ENCODE data around the gene KIFC1.

DNA sequence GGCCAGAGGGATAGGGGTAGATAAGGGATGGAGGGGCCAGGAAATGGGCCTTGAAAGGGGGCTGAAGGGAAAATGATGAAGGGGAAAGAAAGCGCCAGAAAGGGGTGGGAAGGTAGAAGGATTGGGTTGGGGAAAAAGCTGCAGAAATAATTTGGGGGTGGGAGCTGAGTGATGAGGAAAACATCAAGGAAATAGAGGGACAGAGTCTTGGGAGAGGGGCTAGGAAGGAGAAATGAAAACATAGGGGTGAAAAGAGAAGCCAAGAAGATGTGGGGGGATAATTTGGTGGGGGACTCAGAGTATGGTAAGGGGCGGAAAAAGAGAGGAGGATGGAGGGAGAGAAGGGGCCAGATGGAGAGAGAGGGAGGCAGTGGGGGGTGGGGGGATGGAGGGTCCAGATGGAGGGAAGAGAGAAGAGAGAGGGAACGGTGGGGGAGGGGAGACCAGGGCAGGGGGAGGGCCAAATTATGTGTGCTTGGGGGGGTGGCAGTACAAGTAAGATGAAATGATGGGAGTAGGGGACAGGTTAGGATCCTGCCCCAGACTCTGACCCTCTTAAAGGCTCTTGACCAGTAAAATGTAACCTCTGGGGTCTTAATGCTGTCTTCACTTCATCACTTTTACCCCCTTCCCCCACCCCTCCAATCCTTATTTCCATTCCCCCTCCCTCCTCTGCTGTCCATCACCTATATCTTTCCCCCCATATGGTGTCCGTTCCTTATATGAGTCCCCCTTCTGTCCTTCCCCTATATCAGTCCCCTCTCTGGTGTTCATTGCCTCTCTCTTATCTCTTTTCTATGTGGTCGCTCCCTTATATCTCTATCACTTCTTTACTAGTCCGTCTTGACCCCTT lies 29.1 kb downstream of the KIFC1 start:
- TF ChIP-seq, protein P1, sequence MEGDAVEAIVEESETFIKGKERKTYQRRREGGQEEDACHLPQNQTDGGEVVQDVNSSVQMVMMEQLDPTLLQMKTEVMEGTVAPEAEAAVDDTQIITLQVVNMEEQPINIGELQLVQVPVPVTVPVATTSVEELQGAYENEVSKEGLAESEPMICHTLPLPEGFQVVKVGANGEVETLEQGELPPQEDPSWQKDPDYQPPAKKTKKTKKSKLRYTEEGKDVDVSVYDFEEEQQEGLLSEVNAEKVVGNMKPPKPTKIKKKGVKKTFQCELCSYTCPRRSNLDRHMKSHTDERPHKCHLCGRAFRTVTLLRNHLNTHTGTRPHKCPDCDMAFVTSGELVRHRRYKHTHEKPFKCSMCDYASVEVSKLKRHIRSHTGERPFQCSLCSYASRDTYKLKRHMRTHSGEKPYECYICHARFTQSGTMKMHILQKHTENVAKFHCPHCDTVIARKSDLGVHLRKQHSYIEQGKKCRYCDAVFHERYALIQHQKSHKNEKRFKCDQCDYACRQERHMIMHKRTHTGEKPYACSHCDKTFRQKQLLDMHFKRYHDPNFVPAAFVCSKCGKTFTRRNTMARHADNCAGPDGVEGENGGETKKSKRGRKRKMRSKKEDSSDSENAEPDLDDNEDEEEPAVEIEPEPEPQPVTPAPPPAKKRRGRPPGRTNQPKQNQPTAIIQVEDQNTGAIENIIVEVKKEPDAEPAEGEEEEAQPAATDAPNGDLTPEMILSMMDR (conservative IDR thresholded peaks at IDR 0.05), result no peak
- no peak for TF ChIP-seq ZFX (IDR thresholded peaks at IDR 0.05)
